Measurements from ENCODE around the gene C17orf78. TPM values are rescaled to one million over a fixed set of nuclear protein-coding genes. Genes with fewer than 3 reads are reported as not detected.
A peak's percentile ranks its signal among the peaks of the same experiment; 100 is the strongest.
"Not testable (repeated sequence)": the region's sequence is repeated elsewhere in the genome, so short reads cannot be mapped to it uniquely, and the experiment has no call there.

The C17orf78 gene
- polyA plus RNA-seq, 4 donors = 0.38 to 0.42 TPM; not detected in 2

GRCh38 chr17:37385474-37385990, 9.7 kb downstream of the C17orf78 start:
- no peak for DNase-seq (ENCODE audit: low read depth in 4 of 4, low spot score in 2 of 4)

- no peak for DNase-seq (ENCODE audit: low read depth in 4 of 4, low spot score in 2 of 4)
These were observed 10.7 kb downstream of the C17orf78 start for GRCh38 chr17:37386462-37386861.

- DNase-seq (ENCODE audit: low read depth in 4 of 4, low spot score in 2 of 4) = no peak
These were observed 12.5 kb downstream of the C17orf78 start for GRCh38 chr17:37388266-37388665.

- no peak for DNase-seq (ENCODE audit: low read depth in 4 of 4, low spot score in 2 of 4)
These were observed 13.4 kb downstream of the C17orf78 start for GRCh38 chr17:37389160-37389559.

GRCh38 chr17:37391146-37391545, 15.4 kb downstream of the C17orf78 start:
- no peak for DNase-seq (ENCODE audit: low read depth in 4 of 4, low spot score in 2 of 4)

- no peak for DNase-seq (ENCODE audit: low read depth in 4 of 4, low spot score in 2 of 4)
These were observed 16.3 kb downstream of the C17orf78 start for GRCh38 chr17:37392024-37392590.

- DNase-seq (ENCODE audit: low read depth in 4 of 4, low spot score in 2 of 4) = no peak
These were observed 17.6 kb downstream of the C17orf78 start for GRCh38 chr17:37393352-37393751.

- no peak for DNase-seq (ENCODE audit: low read depth in 4 of 4, low spot score in 2 of 4)
These were observed 23.5 kb downstream of the C17orf78 start for GRCh38 chr17:37399265-37399803.

GRCh38 chr17:37400505-37400904, 24.7 kb downstream of the C17orf78 start:
- DNase-seq (ENCODE audit: low read depth in 4 of 4, low spot score in 2 of 4) = no peak

GRCh38 chr17:37405522-37405921, 29.7 kb downstream of the C17orf78 start:
- not testable (repeated sequence) for DNase-seq (ENCODE audit: low read depth in 4 of 4, low spot score in 2 of 4)

- peak in 3 of 4 donors; percentile 7 to 37 (median 29) for DNase-seq (ENCODE audit: low read depth in 4 of 4, low spot score in 2 of 4)
These were observed 30.3 kb downstream of the C17orf78 start for GRCh38 chr17:37405955-37406634.

GRCh38 chr17:37406635-37407461, 31.1 kb downstream of the C17orf78 start, which contains the start of the genes ACACA and TADA2A:
Gene ACACA (minus strand): TSS chr17:37406836. CDS start chr17:37406299, 537 bp downstream.
Gene TADA2A (plus strand): TSS chr17:37406886. CDS start chr17:37411366, 4,480 bp downstream.
- peak; percentile 31 to 42 (median 35) for DNase-seq (ENCODE audit: low read depth in 4 of 4, low spot score in 2 of 4)

- DNase-seq (ENCODE audit: low read depth in 4 of 4, low spot score in 2 of 4) = not testable (repeated sequence)
These were observed 32.3 kb downstream of the C17orf78 start for GRCh38 chr17:37408145-37408479.

GRCh38 chr17:37410357-37410756, 34.6 kb downstream of the C17orf78 start:
- DNase-seq (ENCODE audit: low read depth in 4 of 4, low spot score in 2 of 4) = no peak

GRCh38 chr17:37413875-37414519, 38.2 kb downstream of the C17orf78 start:
- no peak for DNase-seq (ENCODE audit: low read depth in 4 of 4, low spot score in 2 of 4)

- no peak for DNase-seq (ENCODE audit: low read depth in 4 of 4, low spot score in 2 of 4)
These were observed 42.1 kb downstream of the C17orf78 start for GRCh38 chr17:37417852-37418251.

GRCh38 chr17:37422971-37423625, 47.3 kb downstream of the C17orf78 start:
- no peak for DNase-seq (ENCODE audit: low read depth in 4 of 4, low spot score in 2 of 4)

- no peak for DNase-seq (ENCODE audit: low read depth in 4 of 4, low spot score in 2 of 4)
These were observed 49.5 kb downstream of the C17orf78 start for GRCh38 chr17:37425268-37425667.

- no peak for DNase-seq (ENCODE audit: low read depth in 4 of 4, low spot score in 2 of 4)
These were observed 53.3 kb downstream of the C17orf78 start for GRCh38 chr17:37429039-37429438.

GRCh38 chr17:37429453-37429852, 53.7 kb downstream of the C17orf78 start:
- DNase-seq (ENCODE audit: low read depth in 4 of 4, low spot score in 2 of 4) = no peak

All from left renal cortex interstitium (tissue), 4 donors.